ENCODE data around the gene ZFP62. TPM values are rescaled to one million over a fixed set of nuclear protein-coding genes. Genes with fewer than 3 reads are reported as not detected.

ZFP62 gene
- total and polyA plus RNA-seq, 2 of the 8 experiments (the other 6 are each of a cell fraction or from before 2014, with no cell fraction given), result 9.3 to 38.5 TPM

DNA sequence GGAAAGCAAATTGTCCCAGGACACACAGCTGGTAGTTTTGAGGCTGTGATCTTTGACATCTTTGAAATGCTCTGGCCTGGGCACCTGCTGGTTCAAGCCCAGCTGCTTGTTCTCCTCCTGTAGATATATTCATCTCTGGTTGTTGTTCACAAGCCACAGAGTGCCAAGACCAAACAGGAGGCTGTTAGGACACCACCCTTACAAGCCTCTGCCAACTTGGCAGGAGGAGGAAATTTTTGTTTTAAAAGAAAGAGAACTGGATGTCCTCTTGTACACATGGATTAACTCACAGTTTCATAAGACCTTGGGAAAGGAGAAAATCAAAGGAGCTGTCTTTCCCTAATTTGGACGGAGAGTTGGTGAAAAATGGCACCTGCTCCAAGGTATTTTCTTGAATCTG, 8.5 kb upstream of the ZFP62 start:
- no peak for FAIRE-seq

More for the DNA sequence above, 8.5 kb upstream of the ZFP62 start:
- WGBS, 2 experiments (ENCODE audit: extremely low coverage in 1 of 2, insufficient coverage in 1 of 2, insufficient read length in 1 of 2, insufficient replicate concordance in 2 of 2, low coverage in 1 of 2, low lambda C conversion rate in 2 of 2, missing lambda C conversion rate in 1 of 2), result 88% methylated on average over 1 of the region's 1 CpG; no CpG with 5 or more reads in 1 of the 2 experiments
- Histone ChIP-seq H3K4me3 (ENCODE audit: extremely low read depth in 1 of 4, insufficient read depth in 2 of 4, low read depth in 3 of 4, low read length in 4 of 4) (no peak overlapping the region), H3K9me3 (ENCODE audit: insufficient read depth in 2 of 2, low read depth in 1 of 2, low read length in 1 of 2) (no peaks in the 10 kb centered on the region), H3K79me2 (ENCODE audit: control insufficient read depth in 1 of 2, insufficient read depth in 2 of 2, low read length in 2 of 2) (no peaks in the 10 kb centered on the region), H4K8ac (ENCODE audit: extremely low read depth, insufficient read depth, low read length) (no peak overlapping the region), H3K18ac (ENCODE audit: extremely low read depth, low read length) (no peak overlapping the region), H3K79me1 (ENCODE audit: low read depth, low read length) (no peaks in the 10 kb centered on the region), H2BK15ac (ENCODE audit: low read length) (no peak overlapping the region), H3K14ac (ENCODE audit: insufficient read length) (no peak overlapping the region), H2AFZ (ENCODE audit: low read length) (no peak overlapping the region), H4K20me1 (replicated peaks in 1 of 2; ENCODE audit: control insufficient read depth in 1 of 2, insufficient read depth in 2 of 2, low read length in 2 of 2) (no peaks in the 10 kb centered on the region), H4K91ac (replicated peaks; ENCODE audit: insufficient read length, low read length) (no peak overlapping the region), H3K4me1 (replicated peaks in 1 of 4; ENCODE audit: control insufficient read depth in 3 of 4, insufficient read depth in 4 of 4, low read length in 3 of 4) (no peaks in the 10 kb centered on the region; a peak in 1 of 7 replicates), H3K27ac (ENCODE audit: low read depth, low read length) (no peak overlapping the region), H3K4me2 (ENCODE audit: insufficient read depth in 1 of 2, low read depth in 2 of 2, low read length in 2 of 2) (no peak overlapping the region), H3K23ac (ENCODE audit: insufficient read length) (no peak overlapping the region), H2BK120ac (replicated peaks; ENCODE audit: low read depth, low read length) (no peak overlapping the region), H3K4ac (replicated peaks; ENCODE audit: insufficient read length, low read depth, low read length) (no peak overlapping the region), H3K23me2 (ENCODE audit: low read depth, low read length) (no peaks in the 10 kb centered on the region), H3K36me3 (ENCODE audit: control insufficient read depth in 2 of 4, insufficient read depth in 4 of 4, low read length in 3 of 4) (no peaks in the 10 kb centered on the region), H3K56ac (replicated peaks; ENCODE audit: insufficient read length, low read depth, low read length) (no peak overlapping the region), H2BK5ac (ENCODE audit: low read depth, low read length) (no peak overlapping the region), H2BK20ac (ENCODE audit: low read length) (no peak overlapping the region), H2AK5ac (ENCODE audit: low read depth, low read length) (no peak overlapping the region), H2BK12ac (ENCODE audit: low read depth, low read length) (no peak overlapping the region), H3K27me3 (replicated peaks in 1 of 4; ENCODE audit: control insufficient read depth in 3 of 4, extremely low read depth in 1 of 4, insufficient read depth in 3 of 4, low read length in 3 of 4) (no peaks in the 10 kb centered on the region), H3K9ac (replicated peaks in 1 of 4; ENCODE audit: extremely low read depth in 1 of 4, low read depth in 3 of 4, low read length in 3 of 4) (no peak overlapping the region), H4K5ac (ENCODE audit: insufficient read length, low read depth, low read length) (no peak overlapping the region)
- TF ChIP-seq SP1 (IDR thresholded peaks at IDR 0.05; ENCODE audit: low read depth, low read length), result no peak
- ChIA-PET POLR2A (ENCODE audit: partially characterized antibody) (no interaction called here), CTCF (ENCODE audit: partially characterized antibody) (interaction anchor here (0.5 to 3.6 kb wide), 26 partner anchors 9 to 319 kb away, joined by 3 to 14 read pairs (median 4); partner anchors contain the start of gene ZFP62)
- DNase-seq (ENCODE audit: low read depth in 1 of 2, low spot score in 2 of 2), result no peak

Measured in H1 (cell line).